A673 (cell line): ENCODE data around the gene GP2. TPM values are rescaled to one million over a fixed set of nuclear protein-coding genes. Genes with fewer than 3 reads are reported as not detected.

Experiments used
- BruUV-seq: library from RNA; stranded (reverse); fragments of 400-500 nt; replicated peaks from 2 replicates; lab custom pipeline; 2021; lab: Mats Ljungman, UMichigan
- CTCF ChIA-PET: fragments of 300-600 bp; sonication (Branson Sonifier 250); formaldehyde crosslinking; loops from one replicate; lab custom pipeline; 2022; ENCODE audit warnings: antibody characterized with exemption; lab: Charles Lee
- POLR2A ChIA-PET: fragments of 300-600 bp; sonication (Branson Sonifier 250); formaldehyde crosslinking; loops from one replicate; lab custom pipeline; 2022; ENCODE audit warnings: antibody characterized with exemption; ENCODE audit not compliant: low non-redundant PET; lab: Charles Lee
- DNase-seq: peaks from one replicate; pipeline ENCODE4 v3.0.0-alpha.2; 2015; ENCODE audit warnings: low spot score
- H3K27ac ChIP-seq: fragments of 200-600 bp; sonication (generic); 2 replicates; pipeline ENCODE4 v1.5.1; 2016; ENCODE audit warnings: mixed run types, low read depth, mild to moderate bottlenecking, mixed read lengths, antibody characterized with exemption, low read length; ENCODE audit not compliant: poor library complexity, severe bottlenecking
- H3K27me3 ChIP-seq: fragments of 200-600 bp; sonication (generic); replicated peaks from 2 replicates; pipeline ENCODE4 v1.6.1; 2017; ENCODE audit warnings: mixed run types, low read depth, mild to moderate bottlenecking, mixed read lengths, antibody characterized with exemption, low read length; ENCODE audit not compliant: insufficient read depth, poor library complexity
- H3K36me3 ChIP-seq: fragments of 200-600 bp; sonication (generic); 2 replicates; pipeline ENCODE4 v1.6.1; 2016; ENCODE audit warnings: mixed run types, mild to moderate bottlenecking, mixed read lengths, antibody characterized with exemption, low read length; ENCODE audit not compliant: insufficient read depth, poor library complexity, severe bottlenecking
- H3K4me1 ChIP-seq: fragments of 200-600 bp; sonication (generic); 2 replicates; pipeline ENCODE4 v1.6.1; 2017; ENCODE audit warnings: mixed run types, mild to moderate bottlenecking, mixed read lengths, antibody characterized with exemption, low read length; ENCODE audit not compliant: insufficient read depth, poor library complexity, severe bottlenecking
- H3K4me3 ChIP-seq: fragments of 200-600 bp; sonication (generic); 2 replicates; pipeline ENCODE4 v1.5.1; 2016; ENCODE audit warnings: low read depth, mixed run types, mild to moderate bottlenecking, mixed read lengths, low read length; ENCODE audit not compliant: poor library complexity, severe bottlenecking
- H3K9me3 ChIP-seq: fragments of 200-600 bp; sonication (generic); 2 replicates; pipeline ENCODE4 v1.6.1; 2016; ENCODE audit warnings: mixed run types, low read depth, mild to moderate bottlenecking, mixed read lengths, antibody characterized with exemption, low read length; ENCODE audit not compliant: poor library complexity, severe bottlenecking
- CTCF ChIP-seq: fragments of 300-800, 200-600 bp; sonication (generic); conservative IDR thresholded peaks from 2 replicates; pipeline ENCODE4 v1.5.1; 2017; ENCODE audit warnings: low read depth, mild to moderate bottlenecking, antibody characterized with exemption, low read length, moderate library complexity, mixed read lengths
- EZH2 ChIP-seq: fragments of 200-600 bp; sonication (generic); IDR thresholded peaks from 2 replicates; pipeline ENCODE4 v1.6.1; 2017; ENCODE audit warnings: borderline replicate concordance, low read depth, mild to moderate bottlenecking, mixed read lengths, antibody characterized with exemption, low read length; ENCODE audit not compliant: poor library complexity, severe bottlenecking
- intact Hi-C: fragments of 100-400 bp; cut with micrococcal nuclease; formaldehyde crosslinking; loops from one replicate; pipeline ENCODE4 v1.10.0; 2022; ENCODE audit not compliant: unreplicated experiment
- total RNA-seq: library from RNA; stranded (reverse); gene quantifications from 2 replicates; pipeline ENCODE4 v1.2.3, GENCODE V29; 2021

The GP2 gene
- total RNA-seq, 1 experiment from 2014 or later = not detected

GRCh38 chr16:20291208-20292206 is 35.8 kb downstream of the GP2 start:
- no peaks in the 10 kb centered on the region for H3K9me3 ChIP-seq
- no peak for DNase-seq
- no peak overlapping the region for H3K4me3 ChIP-seq
- no peaks in the 10 kb centered on the region for H3K4me1 ChIP-seq
- POLR2A ChIA-PET = no interaction called here
- H3K36me3 ChIP-seq = no peaks in the 10 kb centered on the region
- TF ChIP-seq EZH2 (no peak), CTCF (no peak)
- CTCF ChIA-PET = interaction anchor here (0.5 kb wide), 1 partner anchor 94 kb away, joined by 4 read pairs; no protein-coding TSS in a partner anchor
- no TSS peak for BruUV-seq
- H3K27me3 ChIP-seq = peaks cover 9% of the 10 kb centered on the region
- H3K27ac ChIP-seq = no peak overlapping the region
- intact Hi-C loops = no loop called here

- H3K27me3 ChIP-seq = peaks cover 9% of the 10 kb centered on the region
- CTCF ChIA-PET = no interaction called here
- no peak for TF ChIP-seq CTCF
- TF ChIP-seq EZH2 = no peak
Observed at GRCh38 chr16:20289571-20289970, 37.7 kb downstream of the GP2 start.

GRCh38 chr16:20285993-20286499 is 41.3 kb downstream of the GP2 start:
- H3K9me3 ChIP-seq = no peaks in the 10 kb centered on the region
- H3K27me3 ChIP-seq = no peaks in the 10 kb centered on the region
- no peak for TF ChIP-seq CTCF
- no peak for TF ChIP-seq EZH2
- BruUV-seq = no TSS peak
- H3K36me3 ChIP-seq = no peaks in the 10 kb centered on the region
- no peak for DNase-seq
- H3K27ac ChIP-seq = no peak overlapping the region
- H3K4me3 ChIP-seq = no peak overlapping the region
- ChIA-PET CTCF (no interaction called here), POLR2A (no interaction called here)
- intact Hi-C loops = no loop called here
- H3K4me1 ChIP-seq = no peaks in the 10 kb centered on the region

More at GRCh38 chr16:20289571-20289970, 37.7 kb downstream of the GP2 start:
- intact Hi-C loops = no loop called here
- Histone ChIP-seq H3K4me3 (no peak overlapping the region), H3K27ac (no peak overlapping the region), H3K36me3 (no peaks in the 10 kb centered on the region), H3K4me1 (no peaks in the 10 kb centered on the region), H3K9me3 (no peaks in the 10 kb centered on the region)
- no TSS peak for BruUV-seq
- no peak for DNase-seq
- POLR2A ChIA-PET = interaction anchor here (0.6 kb wide), 1 partner anchor 550 kb away, joined by 4 read pairs; no protein-coding TSS in a partner anchor
